Fibroblast of skin of right quadriceps (primary cell): ENCODE data around the gene TRAF3.

ENCODE experiments used
- DNase-seq: peaks from one replicate; pipeline ENCODE4 v3.0.0-alpha.2; 2013

TRAF3 gene, protein sequence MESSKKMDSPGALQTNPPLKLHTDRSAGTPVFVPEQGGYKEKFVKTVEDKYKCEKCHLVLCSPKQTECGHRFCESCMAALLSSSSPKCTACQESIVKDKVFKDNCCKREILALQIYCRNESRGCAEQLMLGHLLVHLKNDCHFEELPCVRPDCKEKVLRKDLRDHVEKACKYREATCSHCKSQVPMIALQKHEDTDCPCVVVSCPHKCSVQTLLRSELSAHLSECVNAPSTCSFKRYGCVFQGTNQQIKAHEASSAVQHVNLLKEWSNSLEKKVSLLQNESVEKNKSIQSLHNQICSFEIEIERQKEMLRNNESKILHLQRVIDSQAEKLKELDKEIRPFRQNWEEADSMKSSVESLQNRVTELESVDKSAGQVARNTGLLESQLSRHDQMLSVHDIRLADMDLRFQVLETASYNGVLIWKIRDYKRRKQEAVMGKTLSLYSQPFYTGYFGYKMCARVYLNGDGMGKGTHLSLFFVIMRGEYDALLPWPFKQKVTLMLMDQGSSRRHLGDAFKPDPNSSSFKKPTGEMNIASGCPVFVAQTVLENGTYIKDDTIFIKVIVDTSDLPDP

GRCh38 chr14:102776761-102777710, at the start of gene TRAF3:
TSS of gene TRAF3 (plus strand) at chr14:102777449. CDS start at chr14:102870202, 92,753 bp downstream.
- DNase-seq: peak; percentile 60

DNA sequence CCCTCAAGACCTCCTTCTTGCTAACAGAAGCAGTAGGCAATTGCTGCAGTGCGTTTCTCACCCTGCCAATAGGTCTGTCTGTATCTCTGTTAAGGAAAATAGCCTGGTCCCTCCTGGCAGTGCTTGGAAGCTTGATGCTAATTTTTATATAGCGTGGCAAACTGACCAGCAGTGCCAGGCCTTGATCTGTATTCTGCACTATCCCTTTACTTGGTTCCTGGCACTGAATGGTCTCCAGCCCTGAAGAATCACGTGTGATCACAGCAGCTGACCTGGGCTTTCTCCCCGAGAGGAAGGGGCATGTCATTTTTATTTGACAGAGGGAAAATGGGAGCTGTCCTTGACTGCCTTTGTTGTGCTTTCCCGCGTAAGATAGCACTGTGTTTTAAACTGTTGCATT, 48.7 kb upstream of the TRAF3 start:
- no peak for DNase-seq

DNA sequence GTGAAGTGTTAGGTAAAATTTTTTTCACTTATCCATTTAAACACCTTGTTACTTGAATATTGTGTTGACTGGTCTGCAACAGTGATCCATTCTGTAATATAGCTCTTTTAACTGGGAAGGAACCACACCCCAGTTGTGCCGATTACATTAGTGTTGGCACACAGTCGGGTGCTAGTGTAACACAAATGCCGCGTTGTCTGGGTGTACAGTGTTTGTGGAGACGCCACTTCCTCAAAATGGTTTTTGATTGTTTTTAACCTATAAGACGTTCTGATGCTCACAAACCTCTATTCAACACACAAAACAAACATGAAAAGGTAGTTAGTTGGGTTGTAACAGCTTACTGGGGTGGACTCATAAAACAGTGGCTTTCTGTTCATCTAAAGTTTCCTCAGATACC, 48.0 kb upstream of the TRAF3 start:
- no peak for DNase-seq

DNA sequence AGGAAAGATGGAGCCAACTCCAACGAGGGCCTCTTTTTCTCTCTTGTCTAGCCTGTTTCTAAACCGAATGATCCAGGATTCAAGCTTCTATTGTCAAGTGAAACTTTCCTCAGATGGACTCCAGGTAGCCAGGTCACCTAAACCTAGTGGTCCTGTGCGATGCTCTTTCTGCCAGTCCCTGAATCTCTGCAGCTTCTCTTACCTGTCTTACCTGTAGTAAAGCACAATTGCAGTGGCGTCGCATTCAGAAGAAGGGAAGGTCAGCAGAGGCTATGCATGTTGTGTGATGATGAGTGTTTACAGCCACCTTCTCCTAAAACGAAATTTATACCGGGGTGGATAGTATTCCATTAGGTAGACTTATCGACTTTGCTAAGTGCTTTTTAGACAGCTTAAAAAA, 47.4 kb upstream of the TRAF3 start:
- DNase-seq: no peak

DNA sequence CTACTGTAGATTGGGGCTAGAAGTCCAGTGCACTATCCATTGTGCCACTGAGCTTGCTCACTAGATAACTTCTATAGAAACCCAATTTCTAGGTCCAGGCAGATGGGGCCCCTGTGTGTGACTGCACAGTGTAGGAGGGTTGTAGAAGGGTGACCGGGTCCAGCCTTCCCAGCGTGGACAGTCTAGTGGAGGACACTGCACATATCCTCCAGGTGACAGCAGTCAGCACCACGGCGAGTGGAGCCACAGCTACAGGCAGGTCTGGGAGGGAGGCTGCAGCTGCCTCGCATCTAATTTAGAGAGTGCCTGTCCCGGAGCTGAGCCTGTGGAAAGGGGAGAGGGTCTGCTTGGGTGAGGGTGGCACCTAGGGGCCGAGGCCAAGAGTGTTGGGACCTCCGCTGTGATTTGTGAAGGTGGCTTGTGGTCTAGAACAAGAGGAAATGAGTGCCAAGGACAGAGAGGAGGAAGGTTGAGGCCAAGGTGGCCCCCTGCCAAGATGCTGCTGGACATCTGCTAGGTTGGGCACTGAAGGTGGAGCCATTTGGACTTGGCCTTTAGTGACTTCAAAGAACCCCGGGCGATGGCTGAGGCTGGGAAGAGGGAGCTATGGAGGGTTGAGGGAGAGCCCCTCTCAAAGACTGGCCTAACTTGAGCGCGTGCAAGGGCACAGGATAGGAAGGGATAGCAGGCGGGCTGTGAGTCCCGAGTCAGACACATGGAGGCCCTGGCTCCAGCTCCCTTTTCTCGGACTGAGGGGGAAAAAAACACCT, 46.0 kb upstream of the TRAF3 start:
- no peak for DNase-seq

DNA sequence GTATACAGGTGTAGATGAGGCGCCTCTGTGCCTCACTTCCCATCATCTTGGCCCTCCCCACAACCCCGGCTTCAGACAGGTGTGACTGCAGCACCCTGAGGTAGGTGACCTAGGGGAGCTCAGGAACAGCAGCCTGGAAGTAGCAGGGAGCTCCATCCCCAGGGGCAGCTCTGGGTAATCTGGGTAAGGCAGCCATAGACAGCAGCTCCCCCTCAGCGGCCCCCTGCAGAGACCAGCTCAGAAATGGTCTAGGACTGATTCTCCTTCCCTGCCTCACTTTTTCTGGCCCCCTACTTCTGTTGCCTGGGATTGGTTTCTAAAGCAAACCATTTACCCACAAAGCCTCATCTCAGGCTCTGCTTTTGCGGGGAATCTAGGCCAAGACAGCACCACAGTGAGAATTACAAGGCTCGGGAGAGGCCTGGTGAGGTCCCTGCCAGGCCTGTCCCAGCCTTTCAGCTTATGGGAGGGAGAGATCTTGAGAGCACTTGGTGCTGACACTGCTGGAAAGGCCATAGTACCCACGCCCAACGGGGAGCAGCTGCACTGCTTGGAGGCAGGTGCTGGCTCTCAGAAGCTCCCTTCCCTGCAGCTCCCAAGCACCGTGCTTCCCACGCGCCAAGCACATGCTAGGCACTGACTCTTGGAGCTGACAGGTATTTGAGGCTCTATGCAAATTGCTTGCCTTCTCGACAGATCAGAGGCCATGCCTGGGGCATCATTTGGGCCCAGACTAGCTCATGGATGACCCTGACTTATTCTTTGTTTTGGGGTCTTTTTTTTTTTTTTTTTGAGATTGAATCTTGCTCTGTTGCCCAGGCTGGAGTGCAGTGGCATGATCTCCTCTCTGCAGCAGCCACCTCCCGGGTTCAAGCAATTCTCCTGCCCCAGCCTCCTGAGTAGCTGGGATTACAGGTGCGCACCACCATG, 45.1 kb upstream of the TRAF3 start:
- no peak for DNase-seq

DNA sequence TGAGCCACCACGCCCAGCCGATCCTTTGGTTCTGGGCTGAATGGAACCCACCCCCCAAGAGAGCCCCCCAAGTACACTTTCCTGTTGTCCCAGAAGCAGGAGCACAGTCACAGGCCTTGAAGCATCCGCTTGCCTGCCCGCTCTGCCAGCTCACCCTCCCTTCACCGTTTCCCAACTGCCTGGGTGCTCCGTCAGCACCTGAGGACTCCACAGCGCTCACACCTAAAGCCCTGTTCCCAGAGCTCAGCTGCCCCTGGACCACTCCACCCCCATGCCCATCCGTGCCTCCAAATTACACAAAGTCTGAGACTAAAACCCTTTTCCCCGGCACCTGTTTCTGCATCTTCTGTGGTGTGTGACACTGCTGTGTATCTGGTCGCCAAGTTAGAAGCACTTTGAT, 44.3 kb upstream of the TRAF3 start:
- DNase-seq: no peak

- DNase-seq: no peak
These were observed 43.9 kb upstream of the TRAF3 start for GRCh38 chr14:102733326-102733725.

- DNase-seq: no peak
These were observed 42.8 kb upstream of the TRAF3 start for GRCh38 chr14:102734436-102734835.

- no peak for DNase-seq
These were observed 40.3 kb upstream of the TRAF3 start for GRCh38 chr14:102736956-102737355.

DNA sequence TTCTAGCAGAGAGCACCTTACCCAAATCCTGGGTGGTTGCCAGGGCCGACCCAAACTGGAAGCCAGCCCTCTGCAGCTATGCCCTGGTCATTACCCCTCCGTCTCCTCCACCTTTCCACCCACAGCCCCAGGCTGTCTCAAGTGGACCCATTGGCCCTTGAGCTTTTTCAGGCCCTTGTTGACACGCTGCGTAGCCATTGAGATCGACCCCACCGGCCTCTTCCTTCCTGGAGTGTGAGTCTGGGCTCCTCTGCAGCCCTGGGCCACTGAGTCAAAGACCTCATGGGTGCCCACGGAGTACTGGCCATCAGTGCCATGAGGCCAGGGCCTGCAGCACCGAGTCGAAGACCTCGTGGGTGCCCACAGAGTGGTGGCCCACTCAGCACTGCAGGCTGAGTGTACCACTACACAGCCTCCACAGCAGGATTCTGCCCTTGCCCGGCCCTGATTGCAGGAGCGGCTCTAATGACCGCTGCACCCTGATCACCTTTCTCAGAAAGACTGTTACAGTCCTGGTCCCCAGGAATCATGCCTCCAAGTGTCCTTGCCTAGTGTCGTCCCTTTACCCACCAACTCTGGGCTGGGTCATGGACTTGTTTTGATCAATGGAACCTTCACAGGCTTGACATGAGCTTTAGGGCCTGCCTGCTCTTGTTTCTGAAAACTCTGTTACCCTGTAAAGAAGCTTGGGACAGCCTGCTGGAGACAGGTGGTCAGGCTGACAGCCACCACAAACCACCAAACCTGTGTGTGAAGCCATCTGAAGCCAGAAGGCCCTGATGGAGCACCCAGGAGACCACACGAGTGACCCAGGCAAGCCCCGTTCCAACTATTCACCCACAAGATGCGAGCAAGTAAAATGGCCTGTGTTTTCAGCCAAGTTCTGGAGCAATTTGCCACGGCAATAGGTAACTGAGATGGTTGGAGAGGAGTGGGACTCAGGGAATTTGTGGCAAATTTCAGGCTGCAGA, 39.6 kb upstream of the TRAF3 start:
- DNase-seq: no peak

- DNase-seq: no peak
These were observed 38.7 kb upstream of the TRAF3 start for GRCh38 chr14:102738373-102739189.

GRCh38 chr14:102739190-102739469, 38.1 kb upstream of the TRAF3 start:
- no peak for DNase-seq

DNA sequence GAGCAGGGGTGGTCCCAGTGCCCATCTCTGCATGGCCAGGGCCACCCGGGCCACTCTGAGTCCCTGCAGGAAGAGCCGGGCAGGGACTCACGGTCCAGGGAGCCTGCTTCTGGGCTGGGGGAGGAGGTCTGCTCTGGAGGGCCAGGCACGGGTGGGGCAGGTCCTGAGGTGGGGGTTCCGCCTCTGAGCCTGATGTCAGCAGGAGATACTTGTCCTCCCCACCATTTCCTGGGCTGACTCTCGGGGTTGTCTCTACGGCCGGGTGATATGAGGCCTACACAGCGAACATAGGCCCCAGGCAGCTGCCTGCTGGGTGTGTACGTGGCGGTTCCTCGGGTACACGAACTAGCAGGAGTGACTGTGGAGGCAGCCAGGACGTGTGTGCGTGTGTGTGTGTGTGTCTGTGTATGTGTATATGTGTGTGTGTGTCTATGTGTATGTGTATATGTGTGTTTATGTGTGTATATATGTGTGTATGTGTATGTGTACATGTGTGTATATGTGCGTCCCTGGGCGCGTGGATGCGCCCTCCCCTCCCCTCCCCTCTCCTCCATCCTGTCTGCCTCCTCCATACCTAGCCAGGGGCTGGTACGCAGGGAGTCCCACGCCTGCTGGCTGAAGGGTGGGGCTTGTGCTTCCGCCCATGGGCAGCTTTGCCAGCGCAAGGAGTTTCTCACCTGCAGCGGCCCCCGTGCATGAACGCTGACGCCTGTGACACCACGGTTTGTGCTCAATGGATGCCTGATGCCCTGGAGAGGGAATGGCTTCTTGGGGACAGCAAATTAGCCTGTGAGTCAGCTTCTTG, 30.4 kb upstream of the TRAF3 start:
- DNase-seq: no peak

DNA sequence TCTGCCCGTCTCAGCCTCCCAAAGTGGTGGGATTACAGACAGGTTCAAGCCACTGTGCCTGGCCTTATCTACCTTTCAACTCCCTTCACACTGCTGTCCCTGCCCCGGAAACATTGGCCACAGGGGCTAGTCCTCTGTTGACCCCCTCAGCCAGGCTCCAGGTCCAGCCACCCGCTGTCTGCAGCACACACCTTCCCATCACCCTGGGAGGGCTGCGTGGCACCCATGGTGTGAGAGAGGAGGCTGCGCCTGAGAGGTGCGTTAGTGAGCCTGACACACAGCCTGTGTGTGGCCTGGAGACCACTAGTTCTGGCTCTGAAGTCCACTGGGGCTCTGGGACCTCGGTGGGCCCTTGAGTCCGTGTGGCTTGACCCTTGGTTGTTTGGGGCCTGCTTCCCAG, 28.4 kb upstream of the TRAF3 start:
- DNase-seq: no peak

GRCh38 chr14:102749393-102750305, 27.6 kb upstream of the TRAF3 start:
- no peak for DNase-seq

DNA sequence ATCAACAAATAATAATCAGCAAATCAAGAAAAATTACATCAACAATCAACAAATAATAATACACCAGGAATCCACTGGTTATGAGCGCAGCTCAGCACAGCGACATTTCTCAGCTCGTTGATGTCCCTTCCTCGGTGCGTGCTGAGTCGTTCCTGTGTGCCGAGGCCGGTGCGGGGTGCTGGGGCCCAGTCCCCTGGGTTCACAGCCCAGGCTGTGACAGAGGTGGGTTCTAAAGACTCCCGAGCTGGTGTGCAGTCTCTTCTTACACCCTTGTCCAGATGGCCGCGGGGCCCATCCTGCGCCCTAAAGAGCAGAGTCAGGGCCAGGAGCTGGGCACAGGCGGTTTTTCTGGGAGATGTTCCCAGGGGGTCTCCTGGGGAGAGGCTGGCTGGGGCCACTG, 26.9 kb upstream of the TRAF3 start:
- DNase-seq: no peak

GRCh38 chr14:102751088-102751487, 26.2 kb upstream of the TRAF3 start:
- DNase-seq: no peak
